ENCODE results near the gene KRT80. TPM values are rescaled to one million over a fixed set of nuclear protein-coding genes. Genes with fewer than 3 reads are reported as not detected.
A peak's percentile ranks its signal among the peaks of the same experiment; 100 is the strongest.

The KRT80 gene
- total RNA-seq, 1 donor from 2014 or later, result 8.6 TPM

DNA sequence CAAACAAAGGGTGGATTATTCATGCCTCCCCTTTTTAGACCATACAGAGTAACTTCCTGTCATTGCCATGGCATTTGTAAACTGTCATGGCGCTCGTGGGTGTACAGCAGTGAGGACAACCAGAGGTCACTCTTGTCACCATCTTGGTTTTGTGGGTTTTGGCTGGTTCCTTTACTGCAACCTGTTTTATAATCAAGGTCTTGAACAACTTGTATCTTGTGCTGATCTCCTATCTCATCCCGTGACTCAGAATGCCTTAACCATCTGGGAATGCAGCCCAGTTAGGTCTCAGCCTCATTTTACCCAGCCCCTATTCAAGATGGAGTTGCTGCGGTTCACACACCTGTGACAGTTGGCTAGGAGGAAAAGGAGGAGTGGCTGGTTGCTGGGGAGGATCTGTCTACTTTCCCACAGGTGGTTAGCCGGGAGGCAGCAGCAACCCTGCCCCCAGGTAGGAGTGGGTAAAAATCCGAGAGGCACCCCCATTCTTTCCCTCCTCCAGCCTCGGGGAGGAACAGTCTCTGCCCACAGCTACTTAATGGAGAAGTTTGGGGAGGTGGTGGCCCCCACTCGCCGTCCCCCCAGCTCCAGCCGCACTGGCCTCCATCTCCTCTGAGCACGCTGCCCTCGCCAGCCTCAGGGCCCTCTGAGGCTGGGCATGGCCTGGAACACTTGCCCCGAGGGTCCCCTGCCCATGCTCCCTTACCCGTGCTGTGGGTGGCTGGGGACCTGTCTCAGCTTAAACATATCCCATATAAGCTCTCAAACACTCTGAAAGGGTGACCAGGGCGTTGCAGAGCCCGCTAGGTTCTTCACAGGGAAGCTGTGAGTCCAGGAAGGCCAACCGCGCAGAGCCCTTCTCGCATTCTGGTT lies 70.6 kb downstream of the KRT80 start:
- peaks cover 18% of the 10 kb centered on the region for H3K4me1 ChIP-seq

DNA sequence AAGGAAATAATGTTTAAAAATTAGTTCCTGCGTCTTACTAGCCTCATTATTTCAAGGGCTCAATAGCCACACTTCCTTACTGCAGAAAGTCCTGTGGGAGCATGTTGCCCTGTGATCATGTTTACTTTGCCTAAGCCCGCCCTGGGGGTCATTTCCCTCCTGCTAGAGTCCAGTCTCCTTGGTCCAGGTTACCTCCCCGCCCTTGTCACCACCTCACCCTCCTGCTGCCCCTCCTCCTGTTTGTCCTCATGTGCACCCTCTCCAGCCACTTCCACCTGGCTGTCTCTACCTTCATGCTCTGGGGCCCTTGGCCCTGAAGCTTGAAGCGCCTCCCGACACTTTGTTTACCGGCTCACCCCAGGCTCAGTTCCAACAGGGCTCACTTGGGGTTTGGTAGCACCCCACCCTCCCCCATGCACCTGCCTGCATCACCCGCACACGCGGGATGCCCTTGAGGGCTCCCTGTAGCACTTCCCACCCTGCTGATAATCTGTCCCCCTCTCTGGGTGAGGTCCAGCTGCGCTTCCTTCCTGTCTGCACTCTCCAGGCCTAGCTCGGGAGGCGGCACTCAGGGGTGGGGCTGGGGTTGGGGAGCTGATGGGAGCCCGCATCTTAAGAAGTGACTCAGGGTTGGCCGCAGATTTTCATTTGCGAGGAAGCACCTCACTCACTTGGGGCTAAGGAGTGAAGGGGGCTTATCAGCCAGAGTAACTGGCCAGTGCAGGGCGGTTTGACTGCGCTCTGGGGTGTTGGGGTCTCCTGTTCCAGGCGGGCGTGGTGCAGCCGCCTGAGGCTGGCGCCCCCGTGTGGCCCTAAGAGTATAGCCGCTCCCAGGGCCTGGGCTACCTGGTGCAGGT lies 72.2 kb downstream of the KRT80 start:
- DNase-seq (no peak), ATAC-seq (peak; percentile 77)
- intact Hi-C loops (cut with DNase I), result no loop called here
- H3K27ac ChIP-seq, result peak overlapping the region; percentile 24
- TF ChIP-seq, protein P1, sequence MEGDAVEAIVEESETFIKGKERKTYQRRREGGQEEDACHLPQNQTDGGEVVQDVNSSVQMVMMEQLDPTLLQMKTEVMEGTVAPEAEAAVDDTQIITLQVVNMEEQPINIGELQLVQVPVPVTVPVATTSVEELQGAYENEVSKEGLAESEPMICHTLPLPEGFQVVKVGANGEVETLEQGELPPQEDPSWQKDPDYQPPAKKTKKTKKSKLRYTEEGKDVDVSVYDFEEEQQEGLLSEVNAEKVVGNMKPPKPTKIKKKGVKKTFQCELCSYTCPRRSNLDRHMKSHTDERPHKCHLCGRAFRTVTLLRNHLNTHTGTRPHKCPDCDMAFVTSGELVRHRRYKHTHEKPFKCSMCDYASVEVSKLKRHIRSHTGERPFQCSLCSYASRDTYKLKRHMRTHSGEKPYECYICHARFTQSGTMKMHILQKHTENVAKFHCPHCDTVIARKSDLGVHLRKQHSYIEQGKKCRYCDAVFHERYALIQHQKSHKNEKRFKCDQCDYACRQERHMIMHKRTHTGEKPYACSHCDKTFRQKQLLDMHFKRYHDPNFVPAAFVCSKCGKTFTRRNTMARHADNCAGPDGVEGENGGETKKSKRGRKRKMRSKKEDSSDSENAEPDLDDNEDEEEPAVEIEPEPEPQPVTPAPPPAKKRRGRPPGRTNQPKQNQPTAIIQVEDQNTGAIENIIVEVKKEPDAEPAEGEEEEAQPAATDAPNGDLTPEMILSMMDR (IDR thresholded peaks at IDR 0.05), result peak; percentile 65
- H3K36me3 ChIP-seq, result no peaks in the 10 kb centered on the region
- peaks cover 15% of the 10 kb centered on the region for H3K4me1 ChIP-seq
- no peak overlapping the region for H3K4me3 ChIP-seq
- H3K27me3 ChIP-seq, result no peaks in the 10 kb centered on the region
- no peaks in the 10 kb centered on the region for H3K9me3 ChIP-seq

More for the DNA sequence above, 70.6 kb downstream of the KRT80 start:
- Histone ChIP-seq H3K4me3 (no peak overlapping the region), H3K27ac (no peak overlapping the region), H3K27me3 (no peaks in the 10 kb centered on the region), H3K9me3 (no peaks in the 10 kb centered on the region), H3K36me3 (no peaks in the 10 kb centered on the region)
- ATAC-seq (no peak), DNase-seq (no peak)
- TF ChIP-seq, protein P1 (IDR thresholded peaks at IDR 0.05), result no peak
- intact Hi-C loops (cut with DNase I), result no loop called here

Other genes with a start within 250 kb of the KRT80 start
- gene ACVR1B, start 240.3 kb downstream of the KRT80 start, total RNA-seq, result 33.5 TPM
- 199 TPM for gene TAMALIN, start 185.1 kb downstream of the KRT80 start, total RNA-seq
- gene NR4A1, start 140.6 kb downstream of the KRT80 start, total RNA-seq, result 67.0 TPM
- 37.3 TPM for gene ATG101, start 122.0 kb downstream of the KRT80 start, total RNA-seq
- gene SMIM41, start 112.3 kb downstream of the KRT80 start, total RNA-seq, result 6.1 TPM
- gene KRT7, start 41.2 kb upstream of the KRT80 start, total RNA-seq, result 664 TPM
- 1.1 TPM for gene KRT86, start 82.6 kb upstream of the KRT80 start, total RNA-seq
- not detected for gene KRT81, start 99.5 kb upstream of the KRT80 start, total RNA-seq
- not detected for gene KRT83, start 129.4 kb upstream of the KRT80 start, total RNA-seq
- not detected for gene KRT85, start 175.5 kb upstream of the KRT80 start, total RNA-seq
- gene KRT84, start 193.6 kb upstream of the KRT80 start, total RNA-seq, result not detected
- not detected for gene KRT82, start 214.3 kb upstream of the KRT80 start, total RNA-seq
- not detected for gene KRT75, start 242.4 kb upstream of the KRT80 start, total RNA-seq

Data from upper lobe of right lung (tissue), 1 donor.